Stromal cell of bone marrow (primary cell): ENCODE data around the gene LMNTD1.
A peak's percentile ranks its signal among the peaks of the same experiment; 100 is the strongest.
"Not testable (repeated sequence)": the region's sequence is repeated elsewhere in the genome, so short reads cannot be mapped to it uniquely, and the experiment has no call there.

Experiments used
- DNase-seq: peaks from one replicate; pipeline ENCODE4 v3.0.0-alpha.2; 2012; ENCODE audit warnings: low read depth

Gene LMNTD1

DNA sequence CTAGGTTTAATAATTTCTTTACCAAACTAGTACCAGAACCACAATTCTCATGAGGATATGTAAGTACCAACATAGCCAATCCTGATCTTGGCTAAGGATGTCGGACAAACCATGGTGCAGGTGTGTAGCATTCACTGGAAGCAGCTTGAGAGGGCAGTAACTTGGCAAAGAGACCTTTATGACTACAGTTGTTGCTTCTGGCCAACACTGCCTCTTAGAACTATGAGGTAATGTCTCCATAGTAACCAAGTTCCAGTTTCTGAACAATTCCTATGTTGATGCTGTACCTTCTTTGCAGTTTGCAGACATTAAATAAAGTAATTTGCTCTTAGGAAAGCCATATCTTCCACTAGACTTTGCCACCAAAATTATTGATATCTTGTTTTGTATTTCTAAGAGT is at the start of gene LMNTD1:
LMNTD1 (minus strand) TSS at position 186 of the 400 bp plus-strand sequence. CDS start 324 bp downstream, outside the sequence.
- DNase-seq, result peak; percentile 77

- no peak for DNase-seq
Measured at GRCh38 chr12:25598956-25599355, 45.9 kb upstream of the LMNTD1 start.

GRCh38 chr12:25595496-25595895 is 42.4 kb upstream of the LMNTD1 start:
- DNase-seq, result not testable (repeated sequence)

DNA sequence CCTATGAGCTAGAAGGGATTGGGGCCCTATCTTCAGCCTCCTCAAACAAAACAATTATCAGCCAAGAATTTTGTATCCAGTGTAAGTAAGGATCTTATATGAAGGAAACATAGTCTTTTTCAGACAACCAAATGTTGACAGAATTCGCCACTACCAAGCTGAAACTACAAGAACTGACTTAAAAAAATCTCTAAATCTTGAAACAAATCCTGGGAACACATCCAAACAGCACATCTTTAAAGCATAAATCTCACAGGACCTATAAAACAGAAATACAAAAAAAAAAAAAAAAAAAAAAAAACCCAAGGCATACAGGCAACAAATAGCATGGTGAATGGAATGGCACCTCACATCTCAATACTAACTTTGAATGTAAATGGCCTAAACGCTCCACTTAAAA is 41.3 kb upstream of the LMNTD1 start:
- DNase-seq, result no peak

- DNase-seq, result no peak
Measured at GRCh38 chr12:25592725-25593495, 39.8 kb upstream of the LMNTD1 start.

- no peak for DNase-seq
Measured at GRCh38 chr12:25591144-25591543, 38.1 kb upstream of the LMNTD1 start.

GRCh38 chr12:25590011-25590721 is 37.1 kb upstream of the LMNTD1 start:
- no peak for DNase-seq

GRCh38 chr12:25587346-25587745 is 34.3 kb upstream of the LMNTD1 start:
- DNase-seq, result no peak

DNA sequence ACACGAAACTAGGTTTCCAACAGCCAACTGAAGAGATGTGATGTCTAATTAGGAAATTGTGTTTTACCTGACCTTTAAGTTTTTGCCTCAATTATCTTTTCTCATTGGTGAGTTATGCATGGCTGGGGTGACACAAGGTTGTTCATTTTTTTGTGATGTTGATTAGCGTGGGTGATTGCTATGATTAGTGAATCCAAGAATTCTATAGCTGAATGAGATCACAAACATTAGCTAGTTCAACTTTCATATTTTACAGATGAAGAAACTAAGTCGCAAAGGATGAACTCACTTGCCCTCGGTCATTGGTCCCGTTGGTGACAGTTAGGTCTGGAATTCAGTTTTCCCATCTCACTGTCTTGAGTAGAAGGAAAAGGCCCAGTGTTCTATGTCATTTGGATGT is 32.6 kb upstream of the LMNTD1 start:
- no peak for DNase-seq

DNA sequence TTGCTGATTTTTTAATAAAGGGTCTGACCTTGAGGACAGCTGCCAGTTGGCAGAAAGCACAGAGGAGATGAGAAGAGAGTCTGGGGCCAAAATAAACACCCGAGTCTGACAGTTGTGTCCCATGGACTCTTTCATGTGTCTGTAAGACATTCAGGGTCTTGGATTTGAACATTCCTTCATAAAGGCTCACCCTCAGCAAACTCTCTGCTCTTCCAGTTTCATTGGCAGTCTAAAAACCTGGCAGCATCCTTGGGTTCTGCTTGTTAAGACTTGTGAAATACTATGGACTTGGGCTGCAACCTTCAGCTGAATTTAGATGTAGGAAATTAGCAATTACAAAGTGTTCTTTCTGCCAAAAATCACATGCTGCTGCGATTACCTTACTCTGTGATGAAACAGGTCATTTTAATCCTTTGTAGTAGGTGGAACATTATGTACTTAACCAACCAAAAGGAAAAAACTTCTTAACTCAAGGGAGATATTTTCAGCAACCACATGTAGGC is 32.0 kb upstream of the LMNTD1 start:
- DNase-seq, result peak; percentile 50

DNA sequence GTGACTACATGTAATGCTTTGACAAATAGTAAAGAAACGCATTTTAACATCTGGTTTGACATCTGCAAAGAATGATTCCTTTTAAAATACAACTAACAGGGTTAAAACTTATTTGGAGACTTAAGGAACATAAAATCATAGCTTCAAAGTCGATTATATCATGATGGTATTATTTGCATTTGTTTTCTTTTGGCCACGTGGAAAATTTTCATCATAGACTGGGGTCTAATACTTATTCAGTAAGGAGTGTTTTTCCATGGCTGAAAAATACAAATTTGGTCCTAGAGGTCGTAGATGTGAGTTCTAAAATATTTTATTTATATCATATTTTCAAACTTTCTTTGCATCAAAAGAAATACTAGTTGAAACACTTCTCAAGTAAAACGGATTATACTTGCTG is 31.5 kb upstream of the LMNTD1 start:
- no peak for DNase-seq

- DNase-seq, result no peak
Measured at GRCh38 chr12:25583545-25583944, 30.5 kb upstream of the LMNTD1 start.

DNA sequence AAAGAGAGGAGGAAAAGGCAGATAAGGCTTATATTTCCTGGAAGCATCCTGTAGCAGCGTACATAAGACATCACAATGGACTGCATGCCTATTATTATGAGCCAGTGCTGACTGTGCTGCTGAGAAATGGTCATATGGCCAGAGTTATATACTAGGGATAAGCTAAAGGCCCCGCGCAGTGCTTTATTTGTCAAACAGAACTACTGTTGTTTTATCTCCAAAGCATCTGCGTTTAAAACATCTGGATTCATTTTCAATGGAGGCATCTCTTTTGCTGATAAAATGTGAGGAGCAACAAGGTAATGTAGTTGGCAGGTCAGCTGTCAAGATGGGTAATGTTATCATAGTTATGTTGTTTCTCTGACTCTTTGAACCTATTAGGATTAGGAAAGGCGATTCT is 28.0 kb upstream of the LMNTD1 start:
- DNase-seq, result no peak

DNA sequence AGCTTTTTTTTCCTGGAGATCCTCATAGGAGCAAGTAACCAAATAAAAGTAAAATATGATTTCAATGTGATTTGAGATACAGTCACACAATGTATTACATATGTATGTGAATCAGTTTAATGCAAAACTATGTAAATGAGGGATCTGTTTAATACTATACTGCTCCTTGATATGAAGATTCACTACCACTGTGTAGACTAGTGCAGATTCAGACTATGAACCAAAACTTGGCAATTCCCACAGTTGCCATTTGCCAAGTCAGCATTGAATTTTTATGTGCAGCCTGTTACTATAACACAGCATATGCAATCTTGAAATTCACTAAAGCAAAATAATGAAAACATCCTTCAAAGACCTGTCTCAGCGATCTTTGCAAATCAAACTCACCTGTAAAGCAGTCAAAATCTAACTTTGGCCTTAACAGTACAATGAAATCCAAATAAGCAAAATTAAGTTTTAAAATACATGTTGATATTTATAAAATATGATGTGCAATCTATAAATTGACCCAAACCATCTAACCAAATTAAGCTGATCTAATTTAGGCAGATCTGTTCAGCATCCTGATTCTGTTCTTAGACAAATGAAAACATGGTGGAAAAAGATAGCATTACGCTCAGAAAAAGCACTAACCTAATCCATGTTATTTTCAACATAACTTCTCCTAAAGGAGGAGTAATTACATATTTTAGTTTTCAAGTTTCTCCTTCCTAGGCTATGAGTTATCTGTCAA is 25.5 kb upstream of the LMNTD1 start:
- no peak for DNase-seq

DNA sequence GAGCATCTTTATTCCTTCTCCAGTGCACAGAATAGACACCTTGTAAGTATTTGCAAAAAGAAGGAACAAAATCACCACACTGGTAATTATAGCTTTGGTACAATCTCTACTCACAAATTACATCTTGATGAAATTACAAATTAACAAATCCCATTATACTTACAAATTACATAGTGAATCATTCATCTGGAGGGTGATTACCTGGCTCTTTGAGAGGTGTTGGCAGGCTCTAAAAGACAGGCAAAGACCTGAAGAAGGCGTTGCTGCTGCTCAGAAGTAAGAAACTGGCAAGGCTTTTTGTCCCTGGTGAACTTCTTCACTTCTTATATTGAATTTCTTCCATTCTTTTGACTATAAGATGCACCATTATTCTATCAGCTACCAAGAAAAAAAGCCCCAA is 21.7 kb upstream of the LMNTD1 start:
- DNase-seq, result no peak

GRCh38 chr12:25573346-25573745 is 20.3 kb upstream of the LMNTD1 start:
- DNase-seq, result no peak

GRCh38 chr12:25570418-25570817 is 17.3 kb upstream of the LMNTD1 start:
- no peak for DNase-seq

DNA sequence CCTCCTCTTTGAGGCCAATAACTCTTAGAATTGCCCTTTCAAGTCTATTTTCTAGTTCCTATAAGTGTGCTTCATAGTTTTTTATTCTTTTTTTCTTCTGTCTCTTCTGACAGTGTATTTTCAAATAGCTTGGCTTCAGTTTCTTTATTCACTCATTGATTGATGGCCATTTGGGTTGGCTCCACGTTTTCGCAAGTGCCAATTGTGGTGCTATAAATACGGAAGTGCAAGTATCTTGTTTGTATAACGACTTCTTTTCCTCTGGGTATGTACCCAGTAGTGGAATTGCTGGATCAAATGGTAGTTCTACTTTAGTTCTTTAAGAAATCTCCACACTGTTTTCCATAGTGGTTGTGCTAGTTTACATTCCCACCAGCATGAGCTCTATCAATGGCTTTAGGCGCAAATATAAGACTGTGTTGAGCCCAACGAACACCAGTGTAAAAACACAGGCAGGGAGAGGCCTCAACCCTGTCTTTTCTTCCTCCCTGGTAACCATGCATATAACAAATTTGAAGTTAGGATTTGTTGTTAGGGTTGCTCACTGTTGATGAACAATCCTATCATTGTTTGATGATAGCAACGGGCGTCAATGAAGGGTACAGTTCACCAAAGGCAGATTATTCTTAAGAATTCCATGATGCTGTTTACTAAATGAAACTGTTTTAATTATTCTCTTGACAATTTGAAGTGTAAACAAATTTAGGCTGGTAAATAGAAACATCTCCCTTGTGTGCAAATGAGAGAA is 13.3 kb upstream of the LMNTD1 start:
- no peak for DNase-seq

DNA sequence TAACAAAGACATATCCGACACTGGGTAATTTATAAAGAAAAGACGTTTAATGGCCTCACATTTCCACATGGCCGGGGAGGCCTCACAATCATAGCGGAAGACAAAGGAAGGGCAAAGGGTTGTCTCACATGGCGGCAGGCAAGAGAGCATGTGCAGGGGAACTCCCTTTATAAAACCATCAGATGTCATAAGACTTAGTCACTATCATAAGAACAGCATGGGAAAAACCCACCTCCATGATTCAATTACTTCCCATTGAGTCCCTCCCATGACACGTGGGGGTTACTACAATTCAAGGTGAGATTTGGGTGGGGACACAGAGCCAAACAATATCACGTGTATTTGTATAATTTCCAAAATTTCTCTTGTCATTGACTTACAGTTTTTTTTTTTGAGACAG is 5.5 kb upstream of the LMNTD1 start:
- DNase-seq, result no peak

DNA sequence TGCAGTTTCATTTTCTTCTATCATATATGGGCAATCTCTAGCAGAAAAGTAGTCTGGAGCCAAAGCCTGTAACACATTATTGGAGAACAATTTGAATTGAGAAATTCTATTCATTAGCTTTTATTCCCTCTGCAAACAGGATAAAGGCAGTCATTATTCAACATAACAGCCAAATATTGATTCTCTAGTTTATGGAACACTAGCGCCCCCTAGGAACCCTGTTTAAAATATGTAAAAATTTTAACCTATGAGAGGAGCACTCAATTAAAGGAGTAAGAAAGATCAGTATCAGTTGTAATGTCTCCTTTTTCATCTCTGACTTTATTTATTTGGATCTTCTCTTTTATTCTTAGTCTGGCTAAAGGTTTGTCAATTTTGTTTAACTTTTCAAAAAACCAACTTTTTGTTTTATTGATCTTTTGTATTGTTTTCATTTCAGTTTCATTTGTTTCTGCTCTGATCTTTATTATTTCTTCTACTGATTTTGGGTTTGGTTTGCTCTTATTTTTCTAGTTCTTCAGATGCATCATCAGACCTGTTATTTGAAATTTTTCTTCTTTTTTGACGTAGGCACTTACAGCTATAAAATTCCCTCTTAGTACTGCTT is 4.8 kb upstream of the LMNTD1 start:
- DNase-seq, result peak; percentile 36

GRCh38 chr12:25556153-25556552 is 3.1 kb upstream of the LMNTD1 start:
- no peak for DNase-seq

DNA sequence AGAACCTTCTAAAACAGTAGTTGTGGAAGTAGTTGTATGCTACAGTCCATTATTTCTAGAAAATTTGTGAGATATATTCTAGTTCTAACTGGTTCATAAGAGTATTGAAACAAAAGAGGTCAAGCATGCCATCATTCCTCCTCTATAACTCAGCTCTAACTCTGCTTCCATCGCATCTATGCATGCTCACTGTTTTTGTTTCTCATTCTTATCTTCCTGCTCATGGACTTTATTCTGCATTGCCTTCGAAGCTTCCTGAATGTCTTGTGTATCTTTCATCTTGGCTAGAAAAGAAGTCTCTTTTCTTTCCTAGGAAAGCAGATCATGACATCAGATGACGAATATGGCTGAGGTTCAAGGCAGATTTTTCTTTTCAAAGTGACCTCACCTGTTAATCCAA is 402 bp downstream of the LMNTD1 start:
- DNase-seq, result peak; percentile 70
